Ramos (cell line): Measurements from ENCODE around the gene NRSN1.

Experiments used
- in situ Hi-C: fragments of 300-500 bp; cut with MboI; formaldehyde crosslinking; loops from one replicate; pipeline ENCODE4 v1.14.3; 2022; ENCODE audit warnings: low sequenced_read_pairs; ENCODE audit not compliant: unreplicated experiment

The NRSN1 gene, protein sequence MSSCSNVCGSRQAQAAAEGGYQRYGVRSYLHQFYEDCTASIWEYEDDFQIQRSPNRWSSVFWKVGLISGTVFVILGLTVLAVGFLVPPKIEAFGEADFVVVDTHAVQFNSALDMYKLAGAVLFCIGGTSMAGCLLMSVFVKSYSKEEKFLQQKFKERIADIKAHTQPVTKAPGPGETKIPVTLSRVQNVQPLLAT

DNA sequence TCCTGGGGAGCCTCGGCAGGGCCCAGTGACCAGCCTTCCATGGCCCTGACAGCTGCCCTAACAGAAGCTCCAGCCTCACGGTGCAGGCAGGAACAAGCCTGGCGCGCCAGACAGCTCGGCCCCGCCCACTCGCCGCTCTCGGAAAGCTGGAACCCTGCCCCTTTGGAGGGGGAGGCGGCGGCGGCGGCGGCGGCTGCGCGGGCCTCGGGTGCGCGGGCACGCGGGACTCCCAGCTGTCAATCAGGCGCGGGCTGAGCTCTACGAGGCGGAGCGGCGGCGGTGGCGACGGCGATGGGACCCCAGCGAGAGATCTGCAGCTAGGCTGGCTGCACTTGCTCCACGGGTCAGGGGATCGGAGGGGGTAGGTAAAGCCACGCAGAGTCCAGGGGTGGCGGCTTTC is at the start of gene NRSN1:
Gene NRSN1, plus strand, starts transcription at position 236 of the 400 bp plus-strand sequence. CDS start 8,113 bp downstream, outside the sequence.
- in situ Hi-C loops: no loop called here

DNA sequence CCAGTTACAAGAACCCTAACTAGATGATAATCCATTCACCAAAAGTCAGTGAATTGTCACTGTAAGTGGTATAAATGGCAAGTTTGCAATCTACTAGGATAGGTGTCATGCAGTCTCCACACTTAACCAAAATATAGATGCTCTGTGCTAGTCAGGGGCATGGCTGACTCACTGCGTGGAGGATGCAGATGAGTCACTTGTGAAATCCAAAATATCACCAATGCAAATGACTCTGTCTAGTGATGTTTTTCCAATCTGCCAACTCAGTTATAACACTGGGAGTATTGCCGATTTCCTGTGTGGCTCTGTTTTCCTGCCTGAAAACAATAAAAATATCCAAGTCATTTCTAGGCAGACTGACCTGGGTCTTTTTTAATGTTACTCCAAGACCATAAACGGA is 47.8 kb upstream of the NRSN1 start:
- in situ Hi-C loops: no loop called here

DNA sequence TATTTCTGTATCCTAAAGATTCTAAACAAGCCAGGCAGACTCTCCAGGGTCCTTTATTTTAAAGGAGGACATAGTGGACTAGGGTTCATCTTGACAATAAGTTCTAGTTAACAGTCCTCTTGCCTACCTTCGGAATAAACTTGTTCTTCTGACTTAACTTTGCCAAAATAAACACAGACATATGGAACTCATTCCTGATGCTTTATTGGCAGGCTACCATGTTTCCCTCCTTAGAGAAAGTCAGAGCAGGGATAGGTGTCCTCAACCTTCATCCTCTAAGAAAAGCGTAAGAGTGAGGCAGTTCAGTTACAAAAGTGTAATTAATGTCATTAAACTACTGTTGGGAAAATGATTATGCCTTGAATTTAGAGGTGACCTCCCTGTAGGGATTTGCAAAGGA is 46.9 kb upstream of the NRSN1 start:
- in situ Hi-C loops: no loop called here

DNA sequence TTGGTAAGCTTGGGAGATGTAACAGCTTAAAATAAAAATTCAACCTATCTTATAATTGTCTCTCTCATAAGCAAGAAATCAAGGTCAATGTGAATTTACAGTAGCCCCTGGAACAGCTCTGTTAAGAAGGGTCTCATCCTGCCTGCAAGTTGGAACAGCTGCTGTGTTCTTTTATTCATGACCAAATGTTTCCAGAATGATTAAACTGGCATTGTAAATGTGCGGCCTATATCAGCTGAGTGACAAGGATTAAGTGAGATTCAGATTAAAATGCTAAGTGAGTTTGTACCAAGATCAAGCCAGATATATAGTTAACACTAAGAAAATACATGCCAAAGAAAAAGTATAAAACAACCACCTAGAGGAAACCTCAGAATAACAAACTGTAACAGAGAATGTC is 45.3 kb upstream of the NRSN1 start:
- in situ Hi-C loops: no loop called here

DNA sequence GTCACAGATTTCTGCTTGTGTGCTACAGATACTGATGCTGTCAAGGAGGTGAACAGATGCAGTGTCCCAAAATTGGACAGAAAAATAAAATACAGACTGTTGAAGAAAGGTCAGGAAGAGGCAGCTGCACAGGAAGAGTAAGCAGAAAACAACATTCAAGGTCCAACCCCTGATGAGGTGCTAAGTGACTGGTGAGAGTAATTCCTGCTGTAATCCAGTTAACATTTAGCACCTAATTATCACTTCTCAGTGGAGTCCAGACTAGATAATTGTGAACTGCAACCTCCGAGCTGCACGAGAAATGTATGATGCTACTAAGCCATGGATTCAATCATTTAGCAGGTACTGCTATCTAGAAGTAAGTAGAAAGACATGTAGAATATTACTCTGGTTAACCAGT is 36.3 kb upstream of the NRSN1 start:
- in situ Hi-C loops: no loop called here

DNA sequence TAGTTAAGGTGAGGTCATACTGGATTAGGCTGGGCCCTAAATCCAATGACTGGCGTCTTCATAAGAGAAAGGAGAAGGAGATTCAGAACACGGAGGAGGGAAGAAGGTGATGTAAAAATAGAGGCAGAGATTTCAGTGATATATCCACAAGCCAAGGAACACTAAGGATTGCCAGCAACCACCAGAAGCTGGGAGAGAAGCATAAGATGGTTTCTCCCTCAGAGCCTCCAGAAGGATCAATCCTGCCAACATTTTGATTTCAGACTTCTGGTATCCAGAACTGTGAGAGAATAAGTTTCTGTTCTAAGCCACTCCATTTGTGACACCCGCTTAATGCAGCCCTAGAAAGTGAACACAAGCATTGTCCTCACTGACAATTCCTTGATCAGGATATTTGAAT is 33.6 kb upstream of the NRSN1 start:
- in situ Hi-C loops: no loop called here

DNA sequence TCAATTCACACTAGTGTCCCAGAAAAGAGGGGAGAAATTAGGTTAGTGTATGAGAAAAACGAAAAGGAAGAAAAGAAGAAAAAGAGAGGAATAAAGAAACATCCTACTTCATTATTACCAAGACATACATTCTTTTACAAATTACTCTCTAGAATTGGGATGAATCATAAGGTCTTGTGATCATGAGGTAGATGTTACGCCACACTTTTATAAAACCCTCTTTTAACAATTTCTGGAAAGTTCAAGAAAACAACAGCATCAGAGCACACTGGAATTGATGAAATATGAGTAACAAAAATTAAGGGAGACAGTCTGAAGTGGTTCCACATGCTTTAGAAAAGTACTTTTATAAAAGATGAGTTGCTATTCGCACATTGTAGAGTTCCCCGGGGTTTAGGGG is 32.6 kb upstream of the NRSN1 start:
- in situ Hi-C loops: no loop called here

DNA sequence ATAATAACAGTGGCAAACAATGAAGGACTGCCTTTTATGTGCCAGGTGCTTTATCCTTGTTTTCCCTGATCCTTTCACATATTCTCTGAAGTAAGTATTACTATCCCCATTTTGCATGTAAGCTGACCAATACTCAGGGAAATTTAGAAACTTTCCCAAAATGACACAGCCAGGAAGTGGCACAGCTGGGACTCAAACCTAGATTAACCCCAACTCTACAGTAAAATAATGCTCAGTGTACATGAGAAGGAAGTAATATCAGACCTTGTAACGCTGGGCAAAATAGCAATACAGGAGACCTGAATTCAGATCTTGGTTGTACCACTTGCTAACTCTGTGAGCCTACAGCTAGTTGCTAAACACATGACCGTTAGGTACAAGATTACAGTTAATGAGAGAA is 26.8 kb upstream of the NRSN1 start:
- in situ Hi-C loops: no loop called here

DNA sequence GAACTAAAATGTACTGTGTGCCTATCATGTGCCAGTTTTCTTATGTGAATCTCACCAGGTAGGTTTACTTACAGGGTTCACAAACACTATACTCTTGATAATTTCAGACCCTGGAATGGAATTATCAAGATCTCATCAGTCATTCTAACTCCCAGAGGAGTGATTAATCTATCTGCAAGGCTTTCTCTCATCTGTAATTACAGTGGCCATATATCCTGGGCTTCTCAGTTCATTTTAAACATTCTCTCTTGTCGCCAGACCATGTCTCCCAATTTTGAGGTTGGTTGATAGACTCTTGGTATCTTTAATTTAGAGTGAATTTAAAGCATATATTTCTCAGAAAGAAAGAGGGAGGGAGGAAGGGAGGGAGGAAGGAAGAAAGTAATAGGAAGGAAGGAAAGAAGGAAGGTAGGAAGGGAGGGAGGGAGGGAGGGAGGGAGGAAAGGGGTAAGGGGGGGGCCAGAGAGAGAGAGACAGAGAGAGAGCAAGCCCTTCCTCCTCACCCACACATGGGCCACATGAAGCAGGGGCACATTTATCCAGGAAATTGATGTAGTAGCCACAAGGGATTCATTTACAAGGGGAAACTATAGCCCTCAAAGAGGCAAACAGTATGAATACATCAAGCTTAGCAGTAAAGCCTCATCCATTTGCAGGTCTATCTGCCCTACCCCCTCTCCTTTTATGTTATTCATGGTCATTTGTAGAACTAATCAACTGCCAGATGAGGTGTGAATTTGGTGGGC is 25.8 kb upstream of the NRSN1 start:
- in situ Hi-C loops: no loop called here

DNA sequence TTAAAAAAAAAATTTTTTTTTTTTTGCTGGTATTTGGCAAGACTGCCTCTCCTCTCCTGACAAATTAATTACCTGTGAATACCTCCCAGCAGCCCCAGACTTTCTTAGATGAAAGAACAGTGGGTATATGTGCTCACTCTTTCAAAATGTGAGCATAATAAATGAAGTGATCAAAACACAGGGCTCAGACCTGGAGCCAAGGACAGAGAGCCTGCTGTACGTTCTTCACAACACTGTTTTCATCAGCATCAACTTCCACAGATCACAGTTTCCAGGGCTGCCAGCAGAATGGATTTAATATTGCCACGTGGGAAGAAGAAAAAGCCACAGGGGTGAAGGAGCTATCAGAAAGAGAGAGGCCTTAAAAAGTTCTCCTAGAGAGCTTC is 25.3 kb upstream of the NRSN1 start:
- in situ Hi-C loops: no loop called here

DNA sequence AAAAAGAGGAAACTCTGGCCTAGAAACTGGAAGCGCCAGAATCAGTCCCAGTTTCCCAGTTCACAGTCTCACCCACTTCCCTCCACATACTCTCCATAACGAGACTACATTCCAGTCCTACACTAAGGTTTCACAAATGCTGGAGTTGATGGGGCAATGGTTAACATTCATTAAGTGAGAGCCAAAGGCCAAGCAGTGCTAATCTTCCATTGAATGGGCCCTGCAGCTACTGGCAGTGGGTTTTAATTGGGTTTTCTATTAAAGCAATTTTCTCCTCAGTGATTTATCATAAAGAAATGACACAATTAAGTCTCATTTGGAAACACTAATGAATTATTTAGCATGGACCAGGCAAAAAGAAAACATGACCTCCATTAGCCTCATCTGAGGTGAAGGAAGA is 20.8 kb upstream of the NRSN1 start:
- in situ Hi-C loops: no loop called here

DNA sequence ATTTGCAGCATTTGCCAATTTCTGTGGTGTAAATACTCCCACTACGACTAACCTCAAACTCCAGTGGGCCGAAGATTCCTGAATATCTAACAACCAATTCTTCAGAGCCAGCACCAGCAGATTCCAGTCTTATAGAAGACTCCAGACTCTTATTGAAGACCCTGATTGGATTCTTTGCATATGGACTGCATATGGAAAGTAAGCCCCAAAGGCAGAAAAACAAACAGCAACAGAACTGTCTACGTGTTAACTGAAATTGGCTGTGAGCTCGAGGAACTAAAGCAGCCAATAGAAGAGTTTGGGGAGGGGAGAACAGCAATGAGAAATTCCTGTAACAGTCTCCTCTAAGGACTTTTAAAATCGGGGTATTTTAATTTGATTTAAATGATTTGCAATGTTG is 19.7 kb upstream of the NRSN1 start:
- in situ Hi-C loops: no loop called here

DNA sequence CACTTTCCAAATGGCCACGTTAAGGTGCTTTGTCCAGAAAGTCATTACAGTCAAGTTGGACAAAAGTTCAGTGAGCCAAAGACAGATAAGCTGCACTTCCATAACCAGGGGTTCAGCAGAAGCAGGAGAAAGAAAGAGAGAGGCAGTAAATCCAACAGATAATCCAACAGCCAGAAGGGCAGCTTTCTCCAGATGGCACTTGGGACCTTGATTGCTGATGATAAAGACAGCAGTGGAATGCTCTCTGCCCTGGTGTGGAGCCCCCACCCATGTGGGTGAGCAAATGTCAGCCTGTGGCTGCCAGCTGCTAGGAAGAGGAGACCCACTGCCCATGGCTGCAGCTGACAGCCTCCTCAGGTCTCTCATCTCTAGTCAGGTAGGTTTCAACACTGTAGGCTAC is 18.7 kb upstream of the NRSN1 start:
- in situ Hi-C loops: no loop called here

DNA sequence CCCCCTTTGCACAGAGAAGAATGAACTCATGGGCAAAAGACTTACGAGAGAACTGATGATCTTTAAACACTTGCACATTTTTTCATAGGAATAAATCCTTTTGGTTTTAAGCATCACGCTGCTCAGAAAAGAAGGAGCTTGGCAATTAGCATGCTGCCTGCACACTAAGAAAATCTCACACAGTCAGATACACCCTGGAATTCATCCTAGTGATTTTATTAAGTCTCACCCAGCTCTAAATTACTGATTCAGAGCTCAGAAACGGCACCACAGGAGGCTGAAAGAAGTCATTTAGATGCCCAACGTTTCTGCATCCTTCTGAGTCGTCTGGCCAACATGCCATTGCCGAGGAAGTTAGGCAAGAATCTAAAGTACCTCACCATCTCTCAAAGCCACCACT is 18.0 kb upstream of the NRSN1 start:
- in situ Hi-C loops: no loop called here

DNA sequence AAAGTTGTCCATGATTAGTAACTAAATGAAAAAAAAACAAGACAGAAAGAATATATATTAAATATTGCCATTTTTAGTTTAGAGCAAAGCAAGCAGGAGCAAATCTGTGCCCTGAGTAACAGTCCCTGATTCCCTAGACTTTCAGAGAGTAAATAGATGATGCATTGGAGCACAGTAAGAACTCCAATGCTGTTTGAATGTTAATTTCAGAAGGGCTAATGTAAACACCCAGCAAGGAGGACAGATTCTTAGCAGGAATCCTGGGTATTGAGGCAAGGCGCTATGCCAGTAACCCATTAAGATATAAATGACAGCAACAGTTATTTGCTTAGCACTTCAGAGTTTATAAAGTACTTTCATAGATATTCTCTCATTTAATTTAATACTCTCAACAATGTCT is 15.6 kb upstream of the NRSN1 start:
- in situ Hi-C loops: no loop called here

DNA sequence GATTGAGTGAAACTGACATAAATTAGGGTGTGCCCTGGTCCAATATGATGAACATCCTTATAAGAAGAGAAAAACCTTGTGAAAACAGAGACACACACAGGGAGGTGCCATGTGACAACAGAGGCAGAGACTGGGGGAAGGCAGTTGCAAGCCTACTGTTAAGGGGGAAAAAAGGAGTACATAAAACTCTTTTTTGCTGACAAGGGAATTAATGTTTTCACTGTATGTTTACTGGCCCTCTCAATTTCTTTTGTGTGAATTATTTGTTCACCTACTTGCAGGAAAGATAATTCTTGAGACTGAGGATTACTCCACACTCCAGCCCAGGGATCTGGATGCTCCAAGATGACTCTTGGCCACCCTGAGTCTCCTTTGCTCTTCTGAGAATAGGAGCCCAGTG is 12.1 kb upstream of the NRSN1 start:
- in situ Hi-C loops: no loop called here

DNA sequence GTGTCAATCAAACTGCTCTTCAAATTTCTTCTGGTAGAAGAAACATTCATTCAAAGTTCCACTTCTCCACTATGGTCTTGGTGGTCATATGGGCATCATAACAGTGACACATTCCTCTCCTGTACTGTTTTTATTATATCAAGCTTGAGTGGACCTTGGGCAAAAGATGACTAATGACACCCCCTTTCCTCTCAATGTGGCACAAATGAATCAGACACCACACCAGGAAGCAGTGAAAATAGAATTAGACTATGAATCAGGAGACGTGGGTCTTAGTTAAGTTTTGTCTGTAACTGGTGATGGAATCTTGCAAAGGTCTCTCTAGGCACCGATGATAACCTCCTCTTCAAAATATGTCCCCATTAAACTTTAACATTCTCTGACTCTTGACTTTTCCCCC is 9.0 kb upstream of the NRSN1 start:
- in situ Hi-C loops: no loop called here

DNA sequence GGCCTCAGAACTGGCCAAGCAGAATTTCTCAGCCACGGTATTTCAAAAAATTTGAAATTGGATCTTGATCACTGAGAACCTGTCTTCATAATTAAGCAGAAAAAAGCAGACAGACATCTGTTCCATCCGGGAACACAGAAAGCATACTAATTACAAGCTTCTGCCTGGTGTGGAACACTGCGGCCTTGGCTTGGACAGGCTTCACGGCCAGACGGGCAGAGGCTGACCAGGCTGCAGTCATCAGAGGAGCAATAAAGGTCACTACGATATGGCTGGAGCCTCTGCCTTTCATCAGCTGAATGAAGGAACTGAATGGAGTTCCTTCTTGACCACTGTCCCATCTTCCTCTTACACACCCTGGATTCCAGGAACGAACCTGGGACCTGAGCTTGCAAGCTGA is 3.9 kb upstream of the NRSN1 start:
- in situ Hi-C loops: no loop called here

DNA sequence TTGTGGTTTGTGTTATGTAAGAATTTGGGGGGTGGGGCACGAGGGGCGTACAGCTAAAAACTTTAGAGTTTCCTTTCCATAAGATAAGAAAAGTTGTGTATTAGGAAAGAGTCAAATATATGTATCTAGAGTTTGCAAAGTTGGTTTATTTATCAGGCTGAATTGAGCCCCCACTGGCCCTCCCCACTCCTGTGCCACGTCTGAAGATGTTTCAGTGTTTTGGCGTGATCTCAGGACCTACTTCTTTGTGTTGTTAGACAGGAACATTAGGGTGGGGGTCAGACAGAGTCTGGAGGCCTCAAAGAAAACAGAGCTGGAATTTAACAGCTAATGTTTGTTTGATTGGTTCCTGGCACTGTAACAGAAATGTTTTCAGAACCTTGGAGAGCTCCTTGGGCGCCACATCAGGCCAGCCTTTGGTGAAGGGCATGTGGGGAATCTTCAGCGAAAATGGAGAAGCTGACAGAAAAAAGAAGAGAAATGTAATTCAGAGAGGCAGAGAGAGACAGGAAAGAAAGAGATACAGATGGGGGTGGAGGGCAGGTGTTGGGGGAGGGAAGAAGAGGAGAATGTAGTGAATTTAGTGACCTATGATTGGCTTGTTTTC is 674 bp downstream of the NRSN1 start:
- in situ Hi-C loops: no loop called here

DNA sequence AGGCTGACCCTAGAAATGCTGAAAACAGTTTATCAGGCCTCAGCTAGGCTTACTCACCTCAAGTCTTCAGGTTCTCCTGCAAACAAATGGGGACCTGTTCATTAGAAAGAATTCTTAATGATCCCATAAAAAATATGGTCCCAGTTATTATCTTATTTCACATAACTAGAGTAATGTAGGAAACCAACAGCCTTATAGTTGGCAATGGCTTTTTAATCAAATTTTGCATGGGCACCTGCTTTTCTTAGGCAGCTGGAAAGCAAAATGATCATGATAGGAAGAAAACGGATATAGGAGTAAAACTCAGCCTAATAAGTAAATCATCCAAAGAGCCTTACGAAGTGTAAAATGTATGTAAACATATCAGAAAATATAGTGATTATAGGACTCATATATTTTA is 1.3 kb downstream of the NRSN1 start:
- in situ Hi-C loops: no loop called here

DNA sequence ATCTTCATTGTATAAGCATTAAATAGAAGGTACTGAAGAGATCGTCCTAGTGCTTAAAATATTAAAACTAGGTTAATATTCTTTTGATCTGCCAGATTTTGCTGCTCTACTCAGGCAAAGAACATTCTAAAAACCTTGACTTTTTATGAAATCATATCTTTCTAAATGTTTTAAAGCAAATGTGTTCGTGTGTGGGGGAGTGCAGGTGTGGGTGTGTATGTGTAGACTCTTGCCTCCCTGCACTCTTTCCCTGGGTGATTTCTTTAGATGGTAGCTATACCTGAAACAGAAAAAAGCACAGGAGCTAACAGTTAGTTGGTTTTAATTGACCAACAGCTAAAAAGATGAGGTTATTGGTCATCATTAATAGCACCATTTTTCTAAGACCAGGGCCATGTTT is 5.7 kb downstream of the NRSN1 start:
- in situ Hi-C loops: no loop called here

DNA sequence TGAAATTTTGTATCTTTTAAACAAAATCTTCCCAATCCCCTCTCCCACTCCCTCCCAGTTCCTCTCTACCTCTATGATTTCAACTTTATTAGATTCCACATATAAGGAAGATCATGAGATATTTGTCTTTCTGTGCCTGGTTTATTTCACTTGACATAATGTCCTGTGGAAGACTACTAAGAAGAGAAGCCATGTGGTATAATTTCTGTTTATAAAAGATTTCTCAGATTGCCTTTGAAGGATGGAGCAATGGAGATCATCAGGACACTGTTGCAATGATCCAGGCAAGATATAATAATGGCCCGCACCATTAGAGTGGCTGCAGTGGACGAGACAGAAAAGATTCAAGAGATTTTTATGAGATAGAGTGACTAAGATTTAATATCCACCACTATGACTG is 13.1 kb downstream of the NRSN1 start:
- in situ Hi-C loops: no loop called here
